PC-9 (cell line): ENCODE results near the gene OR4E1.

ENCODE experiments used
- CTCF ChIP-seq: fragments of 200-600 bp; sonication (generic); conservative IDR thresholded peaks from 2 replicates; pipeline ENCODE4 v1.6.1; 2017; ENCODE audit warnings: mixed run types, antibody characterized with exemption, mild to moderate bottlenecking, moderate library complexity
- EZH2 ChIP-seq: fragments of 200-600 bp; sonication (generic); IDR thresholded peaks from 2 replicates; pipeline ENCODE4 v1.8.0; 2017; ENCODE audit warnings: antibody characterized with exemption, low read depth

GRCh38 chr14:21668377-21668776 lies 5.2 kb downstream of the OR4E1 start:
- no peak for TF ChIP-seq CTCF
- TF ChIP-seq EZH2 = no peak
